Mesenchymal stem cell (in vitro differentiated cells and primary cell): ENCODE results near the gene FAM174C.
"Not testable (repeated sequence)": the region's sequence is repeated elsewhere in the genome, so short reads cannot be mapped to it uniquely, and the experiment has no call there.

ENCODE experiments used
- DNase-seq: peaks from one replicate; pipeline ENCODE4 v3.0.0-alpha.2; 2013
- H2AFZ ChIP-seq: one replicate; pipeline ENCODE4 v1.6.1; 2013; ENCODE audit warnings: low read depth, mild to moderate bottlenecking, control low read depth, inconsistent platforms, low read length, moderate library complexity
- H2AK5ac ChIP-seq: 2 replicates; pipeline ENCODE4 v1.6.1; 2013; ENCODE audit warnings: low read length, moderate library complexity, mild to moderate bottlenecking, inconsistent platforms; ENCODE audit not compliant: severe bottlenecking
- H2BK120ac ChIP-seq: one replicate; pipeline ENCODE4 v1.6.1; 2013; ENCODE audit warnings: low read depth, mild to moderate bottlenecking, inconsistent platforms, low read length, moderate library complexity
- H2BK12ac ChIP-seq, 2 experiments: one replicate each; pipeline ENCODE4 v1.6.1; 2013; ENCODE audit warnings: inconsistent platforms in 2 of 2, low read length in 2 of 2, mild to moderate bottlenecking in 2 of 2, moderate library complexity in 2 of 2, control low read depth in 1 of 2
- H2BK15ac ChIP-seq: one replicate; pipeline ENCODE4 v1.6.1; 2013; ENCODE audit warnings: mild to moderate bottlenecking, low read depth, inconsistent platforms; ENCODE audit not compliant: poor library complexity, severe bottlenecking
- H2BK5ac ChIP-seq: 2 replicates; pipeline ENCODE4 v1.6.1; 2013; ENCODE audit warnings: low read depth, mild to moderate bottlenecking, low read length, control low read depth, inconsistent platforms; ENCODE audit not compliant: poor library complexity, severe bottlenecking
- H3K14ac ChIP-seq, 2 experiments: one replicate each; pipeline ENCODE4 v1.6.1; 2013; ENCODE audit warnings: inconsistent platforms in 2 of 2, low read length in 2 of 2, control low read depth in 1 of 2, mild to moderate bottlenecking in 1 of 2, moderate library complexity in 1 of 2
- H3K18ac ChIP-seq, 2 experiments: one replicate each; pipeline ENCODE4 v1.6.1; 2013; ENCODE audit warnings: inconsistent platforms in 2 of 2, low read length in 2 of 2, control low read depth in 1 of 2, low read depth in 1 of 2, mild to moderate bottlenecking in 1 of 2
- H3K23ac ChIP-seq, 2 experiments: one replicate each; pipeline ENCODE4 v1.6.1; 2013; ENCODE audit warnings: inconsistent platforms in 2 of 2, low read length in 2 of 2, mild to moderate bottlenecking in 2 of 2, moderate library complexity in 2 of 2, control low read depth in 1 of 2
- H3K27ac ChIP-seq: 2 replicates; pipeline ENCODE4 v1.5.1; 2013; ENCODE audit warnings: mild to moderate bottlenecking, moderate library complexity, low read length, control low read depth, inconsistent platforms; ENCODE audit not compliant: poor library complexity, severe bottlenecking
- H3K27me3 ChIP-seq, 2 experiments: 2 replicates each; pipeline versions ENCODE4 v1.6.1 to v1.7.0; 2013; ENCODE audit warnings: low read length in 2 of 2, mild to moderate bottlenecking in 2 of 2, moderate library complexity in 2 of 2, control low read depth in 1 of 2, inconsistent platforms in 1 of 2; ENCODE audit not compliant: control insufficient read depth in 1 of 2, insufficient read depth in 1 of 2
- H3K36me3 ChIP-seq, 2 experiments: 2 replicates each; pipeline versions ENCODE4 v1.6.1 to v1.7.0; 2013; ENCODE audit warnings: low read length in 2 of 2, control low read depth in 1 of 2, inconsistent platforms in 1 of 2, low read depth in 1 of 2, mild to moderate bottlenecking in 1 of 2; ENCODE audit not compliant: insufficient read depth in 2 of 2, control insufficient read depth in 1 of 2
- H3K4ac ChIP-seq, 2 experiments: one replicate each; pipeline ENCODE4 v1.6.1; 2013; ENCODE audit warnings: inconsistent platforms in 2 of 2, low read length in 2 of 2, mild to moderate bottlenecking in 2 of 2, moderate library complexity in 2 of 2, control low read depth in 1 of 2, low read depth in 1 of 2
- H3K4me1 ChIP-seq: 2 replicates; pipeline ENCODE4 v1.6.1; 2013; ENCODE audit warnings: low read depth, low read length, control low read depth; ENCODE audit not compliant: control insufficient read depth, insufficient read depth
- H3K4me2 ChIP-seq: 2 replicates; pipeline ENCODE4 v1.6.1; 2013; ENCODE audit warnings: low read length, mild to moderate bottlenecking, inconsistent platforms; ENCODE audit not compliant: poor library complexity, severe bottlenecking
- H3K4me3 ChIP-seq, 2 experiments: 2 replicates each; pipeline versions ENCODE4 v1.5.1 to v1.7.0; 2013; ENCODE audit warnings: low read length in 2 of 2, mild to moderate bottlenecking in 2 of 2, control low read depth in 1 of 2, low read depth in 1 of 2; ENCODE audit not compliant: insufficient read depth in 1 of 2
- H3K79me1 ChIP-seq: replicated peaks from 2 replicates; pipeline ENCODE4 v1.6.1; 2013; ENCODE audit warnings: mild to moderate bottlenecking, control low read depth, low read length, inconsistent platforms; ENCODE audit not compliant: poor library complexity, severe bottlenecking
- H3K9ac ChIP-seq: 2 replicates; pipeline ENCODE4 v1.7.0; 2013; ENCODE audit warnings: mild to moderate bottlenecking, low read length, moderate library complexity
- H3K9me3 ChIP-seq: 2 replicates; pipeline ENCODE4 v1.7.0; 2013; ENCODE audit warnings: mild to moderate bottlenecking, low read length; ENCODE audit not compliant: control insufficient read depth
- H4K8ac ChIP-seq: one replicate; pipeline ENCODE4 v1.6.1; 2013; ENCODE audit warnings: inconsistent platforms, mild to moderate bottlenecking, low read length, moderate library complexity
- H4K91ac ChIP-seq: one replicate; pipeline ENCODE4 v1.6.1; 2013; ENCODE audit warnings: mild to moderate bottlenecking, low read length, inconsistent platforms
- WGBS: methylation state at CpG from one replicate; pipeline ENCODE4 v1.1.7; 2013; ENCODE audit warnings: mixed read lengths; 5-methylcytosine and 5-hydroxymethylcytosine counted together

The FAM174C gene

GRCh38 chr19:1317274-1318003 is 42.1 kb downstream of the FAM174C start:
- Histone ChIP-seq H3K79me1 (no peaks in the 10 kb centered on the region), H3K23ac (no peak overlapping the region), H3K14ac (no peak overlapping the region), H4K8ac (no peak overlapping the region), H3K9me3 (no peaks in the 10 kb centered on the region), H2AK5ac (no peak overlapping the region), H3K9ac (no peak overlapping the region), H2AFZ (no peak overlapping the region), H3K18ac (no peak overlapping the region), H2BK15ac (no peak overlapping the region), H3K27ac (no peak overlapping the region), H3K4ac (no peak overlapping the region), H3K4me3 (no peak overlapping the region), H3K36me3 (no peaks in the 10 kb centered on the region), H4K91ac (no peak overlapping the region), H3K4me2 (no peak overlapping the region), H3K4me1 (peaks cover 27% of the 10 kb centered on the region), H2BK12ac (no peak overlapping the region), H3K27me3 (peaks cover 30 to 77% of the 10 kb centered on the region in 2 experiments), H2BK120ac (no peak overlapping the region), H2BK5ac (no peak overlapping the region)
- DNase-seq = no peak
- WGBS = 78% methylated on average over 16 of the region's 17 CpGs

- Histone ChIP-seq H3K4ac (no peak overlapping the region), H2AFZ (no peak overlapping the region), H3K79me1 (no peaks in the 10 kb centered on the region), H3K23ac (no peak overlapping the region), H4K91ac (no peak overlapping the region), H2AK5ac (no peak overlapping the region), H2BK15ac (no peak overlapping the region), H3K4me3 (no peak overlapping the region), H3K27me3 (peaks cover 30 to 73% of the 10 kb centered on the region in 2 experiments), H2BK5ac (no peak overlapping the region), H3K14ac (no peak overlapping the region), H3K4me1 (peaks cover 12% of the 10 kb centered on the region), H2BK120ac (no peak overlapping the region), H4K8ac (no peak overlapping the region), H3K9ac (no peak overlapping the region), H3K36me3 (no peaks in the 10 kb centered on the region), H3K9me3 (no peaks in the 10 kb centered on the region), H2BK12ac (no peak overlapping the region), H3K18ac (no peak overlapping the region), H3K4me2 (no peak overlapping the region), H3K27ac (no peak overlapping the region)
- no peak for DNase-seq
- 67% methylated on average over 45 of the region's 46 CpGs for WGBS
These were observed 43.5 kb downstream of the FAM174C start for GRCh38 chr19:1318678-1319471.

GRCh38 chr19:1320282-1320650 is 44.9 kb downstream of the FAM174C start:
- not testable (repeated sequence) for H2AFZ ChIP-seq, H2BK15ac ChIP-seq, H3K36me3 ChIP-seq, H2BK120ac ChIP-seq, H2BK12ac ChIP-seq, DNase-seq, H2AK5ac ChIP-seq, H3K27ac ChIP-seq, H3K79me1 ChIP-seq, H3K4me1 ChIP-seq, H3K14ac ChIP-seq, H3K9me3 ChIP-seq, H3K23ac ChIP-seq, H3K4ac ChIP-seq, H3K4me2 ChIP-seq, H3K4me3 ChIP-seq, H4K91ac ChIP-seq, H4K8ac ChIP-seq, H2BK5ac ChIP-seq, H3K18ac ChIP-seq, H3K9ac ChIP-seq
- 96% methylated on average over 3 of the region's 3 CpGs for whole genome bisulfite sequencing
- peaks cover 30 to 69% of the 10 kb centered on the region in 2 experiments for H3K27me3 ChIP-seq

GRCh38 chr19:1321539-1321938 is 46.2 kb downstream of the FAM174C start:
- Histone ChIP-seq H3K36me3 (no peaks in the 10 kb centered on the region), H2BK120ac (no peak overlapping the region), H3K14ac (peak overlapping the region in 1 of 2 experiments; percentile 35), H3K18ac (no peak overlapping the region), H3K9ac (no peak overlapping the region), H3K9me3 (no peaks in the 10 kb centered on the region), H2BK12ac (no peak overlapping the region), H2AFZ (no peak overlapping the region), H3K27me3 (peaks cover 23 to 58% of the 10 kb centered on the region in 2 experiments), H3K27ac (no peak overlapping the region), H3K4me3 (no peak overlapping the region), H3K4ac (no peak overlapping the region), H2AK5ac (no peak overlapping the region), H4K91ac (no peak overlapping the region), H3K4me2 (no peak overlapping the region), H2BK5ac (no peak overlapping the region), H2BK15ac (no peak overlapping the region), H4K8ac (no peak overlapping the region), H3K23ac (no peak overlapping the region), H3K4me1 (no peaks in the 10 kb centered on the region), H3K79me1 (no peaks in the 10 kb centered on the region)
- no peak for DNase-seq
- WGBS = 87% methylated on average over 9 of the region's 9 CpGs
